Uterus (tissue), 2 donors: Measurements from ENCODE around the gene MAN2B1.
"Not testable (repeated sequence)": the region's sequence is repeated elsewhere in the genome, so short reads cannot be mapped to it uniquely, and the experiment has no call there.

Experiments used
- POLR2A ChIP-seq, 2 donors: fragments of 450-650 bp; IDR thresholded peaks; one replicate each; pipeline ENCODE4 v1.6.1; 2016; ENCODE audit warnings: antibody characterized with exemption in 2 of 2, mild to moderate bottlenecking in 1 of 2, moderate library complexity in 1 of 2
- TF ChIP-seq, protein P1 (sequence below), 4 experiments: fragments of 200-600 bp in 2 of 4; fragments of 450-650 bp in 2 of 4; sonication (generic) in 2 of 4; IDR thresholded peaks; one replicate each; pipeline ENCODE4 v1.5.1; 2016 to 2019; ENCODE audit warnings: antibody characterized with exemption in 4 of 4, mild to moderate bottlenecking in 2 of 4, moderate library complexity in 1 of 4

DNA sequence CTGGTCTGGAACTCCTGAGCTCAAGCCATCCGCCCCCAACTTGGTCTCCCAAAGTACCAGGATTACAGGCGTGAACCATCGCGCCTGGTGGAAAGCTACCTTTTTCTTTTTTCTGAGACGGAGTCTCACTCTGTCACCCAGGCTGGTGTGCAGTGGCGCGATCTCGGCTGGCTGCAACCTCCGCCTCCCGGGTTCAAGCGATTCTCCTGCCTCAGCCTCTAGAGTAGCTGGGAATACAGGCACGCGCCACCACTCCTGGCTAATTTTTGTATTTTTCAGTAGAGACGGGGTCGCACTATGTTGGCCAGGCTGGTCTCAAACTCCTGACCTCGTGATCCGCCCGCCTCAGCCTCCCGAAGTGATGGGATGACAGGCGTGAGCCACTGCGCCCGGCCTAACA is 30.9 kb upstream of the MAN2B1 start:
- TF ChIP-seq, protein P1, sequence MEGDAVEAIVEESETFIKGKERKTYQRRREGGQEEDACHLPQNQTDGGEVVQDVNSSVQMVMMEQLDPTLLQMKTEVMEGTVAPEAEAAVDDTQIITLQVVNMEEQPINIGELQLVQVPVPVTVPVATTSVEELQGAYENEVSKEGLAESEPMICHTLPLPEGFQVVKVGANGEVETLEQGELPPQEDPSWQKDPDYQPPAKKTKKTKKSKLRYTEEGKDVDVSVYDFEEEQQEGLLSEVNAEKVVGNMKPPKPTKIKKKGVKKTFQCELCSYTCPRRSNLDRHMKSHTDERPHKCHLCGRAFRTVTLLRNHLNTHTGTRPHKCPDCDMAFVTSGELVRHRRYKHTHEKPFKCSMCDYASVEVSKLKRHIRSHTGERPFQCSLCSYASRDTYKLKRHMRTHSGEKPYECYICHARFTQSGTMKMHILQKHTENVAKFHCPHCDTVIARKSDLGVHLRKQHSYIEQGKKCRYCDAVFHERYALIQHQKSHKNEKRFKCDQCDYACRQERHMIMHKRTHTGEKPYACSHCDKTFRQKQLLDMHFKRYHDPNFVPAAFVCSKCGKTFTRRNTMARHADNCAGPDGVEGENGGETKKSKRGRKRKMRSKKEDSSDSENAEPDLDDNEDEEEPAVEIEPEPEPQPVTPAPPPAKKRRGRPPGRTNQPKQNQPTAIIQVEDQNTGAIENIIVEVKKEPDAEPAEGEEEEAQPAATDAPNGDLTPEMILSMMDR (IDR thresholded peaks at IDR 0.05): not testable (repeated sequence)
- not testable (repeated sequence) for TF ChIP-seq POLR2A (IDR thresholded peaks at IDR 0.05)
